NCI-H69 (cell line): ENCODE data around the gene C1QTNF1.

Experiments
- DNase-seq: peaks from one replicate; lab custom pipeline; 2025; lab: John Stamatoyannopoulos, UW

C1QTNF1 gene

GRCh38 chr17:79039886-79040285 is 15.9 kb downstream of the C1QTNF1 start:
- DNase-seq = no peak

- no peak for DNase-seq
These were observed 17.1 kb downstream of the C1QTNF1 start for GRCh38 chr17:79041041-79041570.

DNA sequence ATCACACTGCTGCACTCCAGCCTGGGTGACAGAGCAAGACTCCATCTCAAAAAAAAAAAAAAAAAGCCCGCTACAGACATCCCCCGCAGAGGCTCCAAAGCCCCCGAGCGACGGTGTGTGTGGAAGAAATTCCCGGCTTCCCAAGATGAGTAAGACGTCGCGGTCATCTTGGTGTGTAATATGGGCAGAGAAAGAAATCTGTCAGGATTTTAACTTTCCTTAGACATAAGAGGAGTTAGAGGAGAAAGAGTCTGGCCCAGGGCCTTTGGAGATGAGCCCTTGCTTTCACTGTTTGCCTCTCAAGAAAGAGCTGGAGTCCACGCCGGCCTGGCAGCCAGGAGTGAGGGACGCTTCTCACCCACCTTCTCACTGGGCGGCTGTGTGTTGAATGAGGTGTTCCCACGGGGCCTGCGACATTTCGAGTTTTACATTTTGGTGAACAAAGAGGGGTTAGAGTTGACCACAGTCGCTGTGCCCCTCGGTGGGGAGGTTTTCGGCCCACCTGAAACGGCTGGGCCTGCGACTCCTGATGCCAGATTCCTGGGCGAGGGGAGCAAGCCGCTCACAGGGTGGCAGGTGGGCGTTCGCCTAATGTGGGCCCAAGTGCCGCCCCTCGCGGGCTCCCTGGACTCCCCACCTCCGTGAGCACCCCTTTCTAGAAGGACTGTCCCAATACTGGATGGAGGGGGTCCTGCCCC is 17.9 kb downstream of the C1QTNF1 start:
- DNase-seq = no peak

GRCh38 chr17:79042421-79043190 is 18.6 kb downstream of the C1QTNF1 start:
- DNase-seq = peak; percentile 84

- no peak for DNase-seq
These were observed 19.4 kb downstream of the C1QTNF1 start for GRCh38 chr17:79043191-79043930.

DNA sequence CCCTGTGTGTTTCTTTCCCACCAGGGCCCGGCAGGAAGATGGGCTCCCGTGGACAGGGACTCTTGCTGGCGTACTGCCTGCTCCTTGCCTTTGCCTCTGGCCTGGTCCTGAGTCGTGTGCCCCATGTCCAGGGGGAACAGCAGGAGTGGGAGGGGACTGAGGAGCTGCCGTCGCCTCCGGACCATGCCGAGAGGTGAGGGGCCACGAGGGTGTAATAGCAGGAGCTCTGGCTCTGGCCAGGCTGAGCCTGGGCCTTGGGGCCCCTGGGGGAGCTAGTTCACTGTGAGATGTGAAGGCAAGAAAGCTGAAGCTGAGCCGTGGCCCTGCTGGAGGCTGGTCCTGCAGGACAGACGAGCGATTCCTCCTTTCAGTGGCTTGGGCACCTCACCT is 20.0 kb downstream of the C1QTNF1 start:
- no peak for DNase-seq

GRCh38 chr17:79044462-79044861 is 20.5 kb downstream of the C1QTNF1 start:
- DNase-seq = no peak

- DNase-seq = no peak
These were observed 21.2 kb downstream of the C1QTNF1 start for GRCh38 chr17:79045001-79045729.

GRCh38 chr17:79045842-79046196 is 21.9 kb downstream of the C1QTNF1 start:
- peak; percentile 80 for DNase-seq

GRCh38 chr17:79046197-79046915 is 22.4 kb downstream of the C1QTNF1 start:
- peak; percentile 62 for DNase-seq

DNA sequence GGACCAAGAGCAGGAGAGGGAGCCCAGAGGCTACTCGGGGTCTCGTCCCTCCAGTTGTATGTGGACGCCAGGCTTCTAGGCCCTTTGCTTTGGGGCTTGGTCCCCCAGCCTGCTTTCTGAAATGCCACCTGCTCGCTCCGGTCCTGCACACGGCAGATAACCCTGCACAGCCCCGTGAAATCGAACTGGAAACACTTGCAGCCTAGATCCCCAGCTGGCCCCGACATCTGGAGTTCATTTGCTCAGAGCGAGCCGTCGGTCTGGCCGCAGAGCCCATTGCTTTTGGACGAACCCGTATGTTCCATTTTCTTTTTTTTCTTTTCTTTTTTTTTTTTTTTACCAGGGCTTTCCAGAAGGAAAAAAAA is 22.9 kb downstream of the C1QTNF1 start:
- no peak for DNase-seq

DNA sequence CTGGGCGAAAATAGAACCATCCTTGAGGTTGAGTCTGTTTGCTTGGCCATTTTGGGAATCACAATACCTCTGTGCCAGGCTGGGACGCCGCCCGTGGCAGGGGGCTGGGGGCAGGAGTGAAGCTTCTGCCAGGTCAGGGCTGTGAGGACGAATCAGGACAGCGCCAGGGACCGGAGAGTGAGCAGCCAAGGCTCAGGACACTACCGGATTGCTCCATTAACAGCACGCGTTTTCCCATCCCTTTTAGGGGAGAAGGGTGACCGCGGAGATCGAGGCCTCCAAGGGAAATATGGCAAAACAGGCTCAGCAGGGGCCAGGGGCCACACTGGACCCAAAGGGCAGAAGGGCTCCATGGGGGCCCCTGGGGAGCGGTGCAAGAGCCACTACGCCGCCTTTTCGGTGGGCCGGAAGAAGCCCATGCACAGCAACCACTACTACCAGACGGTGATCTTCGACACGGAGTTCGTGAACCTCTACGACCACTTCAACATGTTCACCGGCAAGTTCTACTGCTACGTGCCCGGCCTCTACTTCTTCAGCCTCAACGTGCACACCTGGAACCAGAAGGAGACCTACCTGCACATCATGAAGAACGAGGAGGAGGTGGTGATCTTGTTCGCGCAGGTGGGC is 23.4 kb downstream of the C1QTNF1 start:
- no peak for DNase-seq

GRCh38 chr17:79047923-79048825 is 24.2 kb downstream of the C1QTNF1 start:
- peak; percentile 55 for DNase-seq

GRCh38 chr17:79048826-79049755 is 25.1 kb downstream of the C1QTNF1 start:
- DNase-seq = no peak

DNA sequence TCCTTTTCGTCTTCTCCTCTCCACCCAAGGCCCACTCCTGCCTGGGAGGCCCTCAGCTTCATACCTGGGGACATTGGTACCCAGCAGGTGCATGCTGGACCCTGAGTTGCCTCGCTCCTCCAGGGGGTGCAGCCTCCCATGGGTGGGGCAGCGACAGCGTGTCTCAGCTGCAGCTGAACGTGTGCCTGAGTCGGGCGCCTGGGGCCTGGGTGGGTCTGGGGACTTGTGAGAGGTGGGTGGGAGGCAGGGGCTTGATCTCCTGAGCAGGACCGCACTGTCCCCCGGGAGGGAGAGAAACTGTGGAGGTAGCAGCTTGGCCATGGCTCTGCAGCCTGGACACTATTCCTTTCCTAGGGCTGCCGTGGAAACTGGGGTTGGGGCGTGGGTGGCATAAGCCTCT is 25.9 kb downstream of the C1QTNF1 start:
- no peak for DNase-seq

- peak; percentile 69 for DNase-seq
These were observed 26.6 kb downstream of the C1QTNF1 start for GRCh38 chr17:79050551-79050950.

DNA sequence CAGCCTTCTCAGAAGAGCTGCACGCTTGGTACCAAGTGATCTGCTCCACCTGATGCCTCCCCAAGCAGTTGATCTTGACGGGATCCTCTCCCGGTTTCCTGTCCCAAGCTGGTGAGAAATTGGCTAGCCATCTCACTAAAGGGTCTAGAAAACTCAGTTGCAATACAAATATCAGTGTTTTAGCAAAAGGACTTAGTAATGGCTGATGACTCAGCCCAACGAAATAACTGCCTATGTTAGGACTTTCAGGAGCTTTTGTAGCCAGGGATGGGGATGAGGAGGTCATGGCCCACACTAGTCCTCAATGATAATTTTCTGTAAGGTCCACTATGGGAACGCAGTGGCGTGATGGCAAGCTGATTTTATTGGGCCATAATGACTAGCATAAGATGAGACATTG is 27.3 kb downstream of the C1QTNF1 start:
- no peak for DNase-seq

DNA sequence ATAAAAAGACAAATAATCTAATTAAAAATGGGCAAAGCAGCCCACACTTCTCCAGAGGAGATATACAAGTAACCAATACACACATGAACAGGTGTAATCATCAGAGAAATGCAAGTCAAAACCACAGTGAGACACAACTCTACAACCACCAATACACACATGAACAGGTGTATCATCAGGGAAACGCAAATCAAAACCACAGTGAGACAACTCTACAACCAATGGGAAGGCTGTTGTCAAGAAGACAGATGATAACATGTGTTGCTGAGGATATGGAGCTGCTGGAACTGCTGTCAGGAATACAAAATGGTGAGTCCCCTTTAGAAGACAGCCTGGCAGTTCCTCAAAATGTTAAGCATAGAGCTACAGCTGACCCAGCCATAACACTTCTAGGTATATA is 28.2 kb downstream of the C1QTNF1 start:
- DNase-seq = no peak
